ENCODE results near the gene P2RX7.

Gene P2RX7

GRCh38 chr12:121110211-121110940 is 22.3 kb upstream of the P2RX7 start:
- in situ Hi-C loops (cut with MboI; ENCODE audit: low sequenced_read_pairs) = no loop called here

GRCh38 chr12:121111684-121112083 is 21.0 kb upstream of the P2RX7 start:
- in situ Hi-C loops (cut with MboI; ENCODE audit: low sequenced_read_pairs) = no loop called here

- in situ Hi-C loops (cut with MboI; ENCODE audit: low sequenced_read_pairs) = no loop called here
Measured at GRCh38 chr12:121112496-121112895, 20.2 kb upstream of the P2RX7 start.

- in situ Hi-C loops (cut with MboI; ENCODE audit: low sequenced_read_pairs) = no loop called here
Measured at GRCh38 chr12:121113057-121113456, 19.6 kb upstream of the P2RX7 start.

GRCh38 chr12:121114019-121114639 is 18.5 kb upstream of the P2RX7 start:
- in situ Hi-C loops (cut with MboI; ENCODE audit: low sequenced_read_pairs) = no loop called here

GRCh38 chr12:121114806-121115205 is 17.9 kb upstream of the P2RX7 start:
- in situ Hi-C loops (cut with MboI; ENCODE audit: low sequenced_read_pairs) = no loop called here

GRCh38 chr12:121115530-121115929 is 17.1 kb upstream of the P2RX7 start:
- in situ Hi-C loops (cut with MboI; ENCODE audit: low sequenced_read_pairs) = no loop called here

GRCh38 chr12:121116318-121117225 is 16.1 kb upstream of the P2RX7 start:
- in situ Hi-C loops (cut with MboI; ENCODE audit: low sequenced_read_pairs) = no loop called here

GRCh38 chr12:121117226-121117777 is 15.4 kb upstream of the P2RX7 start:
- in situ Hi-C loops (cut with MboI; ENCODE audit: low sequenced_read_pairs) = no loop called here

GRCh38 chr12:121120323-121120722 is 12.4 kb upstream of the P2RX7 start:
- in situ Hi-C loops (cut with MboI; ENCODE audit: low sequenced_read_pairs) = no loop called here

- in situ Hi-C loops (cut with MboI; ENCODE audit: low sequenced_read_pairs) = no loop called here
Measured at GRCh38 chr12:121120989-121121755, 11.5 kb upstream of the P2RX7 start.

- in situ Hi-C loops (cut with MboI; ENCODE audit: low sequenced_read_pairs) = no loop called here
Measured at GRCh38 chr12:121121805-121122204, 10.9 kb upstream of the P2RX7 start.

- in situ Hi-C loops (cut with MboI; ENCODE audit: low sequenced_read_pairs) = no loop called here
Measured at GRCh38 chr12:121123488-121123887, 9.2 kb upstream of the P2RX7 start.

- in situ Hi-C loops (cut with MboI; ENCODE audit: low sequenced_read_pairs) = no loop called here
Measured at GRCh38 chr12:121124402-121125109, 8.1 kb upstream of the P2RX7 start.

- in situ Hi-C loops (cut with MboI; ENCODE audit: low sequenced_read_pairs) = no loop called here
Measured at GRCh38 chr12:121127501-121127900, 5.2 kb upstream of the P2RX7 start.

- in situ Hi-C loops (cut with MboI; ENCODE audit: low sequenced_read_pairs) = no loop called here
Measured at GRCh38 chr12:121128908-121129810, 3.5 kb upstream of the P2RX7 start.

- in situ Hi-C loops (cut with MboI; ENCODE audit: low sequenced_read_pairs) = no loop called here
Measured at GRCh38 chr12:121129811-121130147, 2.9 kb upstream of the P2RX7 start.

GRCh38 chr12:121130866-121131373 is 1.8 kb upstream of the P2RX7 start:
- in situ Hi-C loops (cut with MboI; ENCODE audit: low sequenced_read_pairs) = no loop called here

- in situ Hi-C loops (cut with MboI; ENCODE audit: low sequenced_read_pairs) = no loop called here
Measured at GRCh38 chr12:121131941-121132341, 735 bp upstream of the P2RX7 start.
